GM18520 (cell line): Measurements from ENCODE around the gene PIEZO2.

Source experiments
- ATAC-seq: cut with Tn5 transposase; IDR thresholded peaks from one replicate; pipeline ENCODE4 v1.9.1; 2021; ENCODE audit not compliant: unreplicated experiment

PIEZO2 gene

GRCh38 chr18:11070593-11070992 lies 78.8 kb downstream of the PIEZO2 start:
- ATAC-seq, result no peak

GRCh38 chr18:11066038-11066437 lies 83.3 kb downstream of the PIEZO2 start:
- no peak for ATAC-seq

- no peak for ATAC-seq
Measured at GRCh38 chr18:11064727-11065460, 84.5 kb downstream of the PIEZO2 start.

GRCh38 chr18:11064106-11064505 lies 85.3 kb downstream of the PIEZO2 start:
- ATAC-seq, result no peak

GRCh38 chr18:11055721-11056120 lies 93.6 kb downstream of the PIEZO2 start:
- no peak for ATAC-seq

- no peak for ATAC-seq
Measured at GRCh38 chr18:11054497-11054896, 94.9 kb downstream of the PIEZO2 start.

- no peak for ATAC-seq
Measured at GRCh38 chr18:11053293-11053692, 96.1 kb downstream of the PIEZO2 start.

- no peak for ATAC-seq
Measured at GRCh38 chr18:11052800-11053199, 96.6 kb downstream of the PIEZO2 start.

GRCh38 chr18:11051462-11051861 lies 97.9 kb downstream of the PIEZO2 start:
- ATAC-seq, result no peak

GRCh38 chr18:11050966-11051365 lies 98.4 kb downstream of the PIEZO2 start:
- no peak for ATAC-seq

GRCh38 chr18:11047817-11048216 lies 101.6 kb downstream of the PIEZO2 start:
- ATAC-seq, result no peak

GRCh38 chr18:11047156-11047555 lies 102.2 kb downstream of the PIEZO2 start:
- no peak for ATAC-seq

- ATAC-seq, result no peak
Measured at GRCh38 chr18:11046140-11046539, 103.2 kb downstream of the PIEZO2 start.

- no peak for ATAC-seq
Measured at GRCh38 chr18:11043694-11044093, 105.7 kb downstream of the PIEZO2 start.

- ATAC-seq, result no peak
Measured at GRCh38 chr18:11042247-11042646, 107.1 kb downstream of the PIEZO2 start.

- no peak for ATAC-seq
Measured at GRCh38 chr18:11040823-11041656, 108.3 kb downstream of the PIEZO2 start.

GRCh38 chr18:11040359-11040758 lies 109.0 kb downstream of the PIEZO2 start:
- no peak for ATAC-seq

GRCh38 chr18:11037533-11038240 lies 111.7 kb downstream of the PIEZO2 start:
- no peak for ATAC-seq

GRCh38 chr18:11035814-11036495 lies 113.4 kb downstream of the PIEZO2 start:
- ATAC-seq, result no peak

GRCh38 chr18:11035376-11035775 lies 114.0 kb downstream of the PIEZO2 start:
- ATAC-seq, result no peak

- no peak for ATAC-seq
Measured at GRCh38 chr18:11034884-11035283, 114.5 kb downstream of the PIEZO2 start.
